GM19452 (cell line): ENCODE data around the gene TEC.

Experiments
- ATAC-seq: cut with Tn5 transposase; IDR thresholded peaks from one replicate; pipeline ENCODE4 v1.9.1; 2021; ENCODE audit not compliant: unreplicated experiment

TEC gene

DNA sequence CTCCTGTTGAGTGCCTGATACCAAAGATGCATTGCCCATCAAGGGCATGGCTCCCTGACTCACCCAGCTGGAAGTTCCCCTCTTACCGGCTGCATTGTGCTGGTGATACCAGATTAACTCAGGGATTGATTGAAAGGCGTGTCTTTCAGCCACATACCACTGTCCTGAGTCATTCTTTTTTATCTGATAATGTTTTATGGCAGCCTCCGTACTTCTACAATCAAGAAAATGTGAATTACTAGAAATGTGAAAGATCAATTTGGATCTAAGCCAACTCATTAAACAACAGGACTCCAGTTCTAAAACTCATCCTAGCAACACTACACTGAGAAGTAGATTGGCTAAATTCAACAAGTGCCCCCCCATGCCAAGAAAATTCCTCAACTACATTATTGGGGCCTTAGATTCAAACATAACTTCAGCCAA lies 175.6 kb downstream of the TEC start:
- ATAC-seq: no peak

DNA sequence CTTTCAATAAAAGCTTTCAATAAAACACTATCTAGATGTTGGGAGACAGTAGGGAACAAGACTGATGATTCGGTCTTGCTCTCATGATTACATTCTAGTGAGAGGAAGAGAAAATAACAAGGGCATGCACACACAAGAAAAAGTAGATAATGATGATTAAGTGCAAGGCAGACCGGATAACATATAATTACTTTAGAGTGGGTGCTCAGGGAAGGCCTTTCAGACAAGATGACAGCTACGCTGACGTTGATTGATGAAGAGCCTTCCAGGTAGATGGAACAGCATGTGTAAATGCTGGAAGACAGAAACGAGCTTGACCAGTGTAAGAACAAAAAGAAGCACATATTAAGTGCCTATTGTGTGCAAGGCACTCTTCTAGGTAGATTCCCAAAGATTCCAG lies 179.0 kb downstream of the TEC start:
- no peak for ATAC-seq

DNA sequence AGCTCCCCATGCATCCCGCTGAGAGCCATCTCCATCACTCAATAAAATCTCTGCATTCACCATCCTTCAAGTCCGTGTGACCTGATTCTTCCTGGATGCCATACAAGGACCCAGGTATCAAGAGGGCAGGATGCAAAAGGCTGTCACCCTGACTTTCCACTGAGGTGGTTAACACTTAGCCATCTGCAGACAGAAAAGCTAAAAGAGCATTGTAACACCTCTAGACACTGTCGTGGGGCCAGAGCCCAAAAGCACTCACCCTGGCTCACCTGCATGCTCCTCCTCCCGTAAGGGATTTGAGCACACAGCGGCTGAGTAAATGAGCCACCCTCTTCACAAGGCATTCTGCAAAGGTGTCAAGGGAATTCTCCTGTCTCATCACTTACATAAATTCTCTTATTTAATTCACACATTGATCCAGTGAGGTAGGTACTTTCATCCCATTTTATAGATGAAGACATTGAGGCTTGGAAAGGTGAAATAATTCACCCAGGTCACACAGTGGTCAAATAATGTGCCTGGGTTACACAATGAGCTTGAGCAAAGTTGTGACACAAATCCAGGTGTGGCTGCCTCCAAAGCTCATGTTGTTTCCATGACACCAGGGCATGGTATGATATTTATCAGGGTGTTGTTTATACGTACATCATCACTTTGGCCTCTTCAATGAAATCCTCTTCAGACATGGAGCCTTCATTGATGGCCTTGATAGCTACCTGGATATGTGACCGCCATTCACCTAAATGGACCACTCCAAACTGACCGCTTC lies 183.6 kb downstream of the TEC start:
- ATAC-seq: no peak
